DND-41 (cell line): ENCODE data around the gene CARD9.

Experiments used
- ATAC-seq: fragments of 200-7000 bp; cut with Tn5 transposase; 3 replicates; pipeline ENCODE4 v1.9.1; 2021; ENCODE audit warnings: low read depth; ENCODE audit not compliant: insufficient read depth
- DNase-seq: peaks from one replicate; pipeline ENCODE4 v3.0.0-alpha.2; 2020
- H2AFZ ChIP-seq: 2 replicates; pipeline ENCODE4 v1.6.0; 2012; ENCODE audit warnings: low read depth, low read length
- H3K27ac ChIP-seq: 2 replicates; pipeline ENCODE4 v1.5.1; 2012; ENCODE audit warnings: low read length, inconsistent platforms
- H3K27me3 ChIP-seq: fragments of 200-600 bp; sonication (generic); 2 replicates; pipeline ENCODE4 v1.6.0; 2012; ENCODE audit warnings: low read length, mild to moderate bottlenecking, inconsistent platforms; ENCODE audit not compliant: insufficient read depth, poor library complexity
- H3K36me3 ChIP-seq: 2 replicates; pipeline ENCODE4 v1.5.1; 2012; ENCODE audit warnings: low read length, inconsistent platforms; ENCODE audit not compliant: insufficient read depth
- H3K4me1 ChIP-seq: 2 replicates; pipeline ENCODE4 v1.5.1; 2012; ENCODE audit warnings: mild to moderate bottlenecking, low read length; ENCODE audit not compliant: insufficient read depth
- H3K4me2 ChIP-seq: 2 replicates; pipeline ENCODE4 v1.6.0; 2012; ENCODE audit warnings: mild to moderate bottlenecking, moderate library complexity, low read length, inconsistent platforms; ENCODE audit not compliant: insufficient read depth
- H3K4me3 ChIP-seq, 2 experiments: fragments of 200-600 bp in 1 of 2; shearing (Covaris generic) in 1 of 2; 2 replicates each; pipeline ENCODE4 v1.5.1; 2012 to 2016; ENCODE audit warnings: inconsistent platforms in 2 of 2, low read length in 2 of 2, mild to moderate bottlenecking in 2 of 2, low read depth in 1 of 2, moderate library complexity in 1 of 2
- H3K79me2 ChIP-seq: 2 replicates; pipeline ENCODE4 v1.6.0; 2012; ENCODE audit warnings: low read length, inconsistent platforms; ENCODE audit not compliant: insufficient read depth
- H3K9ac ChIP-seq: 2 replicates; pipeline ENCODE4 v1.6.0; 2012; ENCODE audit warnings: low read depth, mild to moderate bottlenecking, inconsistent platforms, low read length, moderate library complexity
- H3K9me3 ChIP-seq: 2 replicates; pipeline ENCODE4 v1.5.1; 2012; ENCODE audit warnings: low read length, moderate library complexity, mild to moderate bottlenecking, inconsistent platforms; ENCODE audit not compliant: insufficient read depth, severe bottlenecking
- H4K20me1 ChIP-seq: 2 replicates; pipeline ENCODE4 v1.6.0; 2012; ENCODE audit warnings: low read length; ENCODE audit not compliant: insufficient read depth
- CTCF ChIP-seq: IDR thresholded peaks from 2 replicates; pipeline ENCODE4 v1.5.1; 2012; ENCODE audit warnings: borderline replicate concordance, low read length, moderate library complexity, mild to moderate bottlenecking; ENCODE audit not compliant: poor library complexity, severe bottlenecking; ENCODE audit errors: extremely low read depth
- EZH2 ChIP-seq: IDR thresholded peaks from 3 replicates; pipeline ENCODE4 v1.6.1; 2012; ENCODE audit warnings: borderline replicate concordance, low read depth, mild to moderate bottlenecking, moderate library complexity, low read length, inconsistent platforms; ENCODE audit not compliant: severe bottlenecking

CARD9 gene

DNA sequence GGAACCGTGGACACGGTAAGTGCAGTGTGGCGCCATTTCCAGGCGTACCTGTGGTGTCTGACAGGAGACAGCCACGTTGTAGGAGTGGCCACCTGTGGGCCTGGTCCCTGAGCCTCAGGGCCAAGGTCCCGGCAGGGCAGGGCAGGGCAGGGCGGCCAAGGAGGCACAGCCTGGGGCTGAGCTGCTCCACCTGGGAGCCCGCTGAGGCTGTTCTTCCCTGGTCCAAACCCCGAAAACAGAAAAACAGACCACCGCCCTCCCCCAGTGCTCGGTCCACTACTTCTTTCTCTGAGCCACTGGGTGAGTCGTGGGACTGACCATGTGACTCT is 45.6 kb upstream of the CARD9 start:
- H3K4me3 ChIP-seq, result no peak overlapping the region

GRCh38 chr9:136418182-136419091 is 45.0 kb upstream of the CARD9 start:
- H3K27ac ChIP-seq, result no peak overlapping the region
- H2AFZ ChIP-seq, result no peak overlapping the region
- H3K79me2 ChIP-seq, result peaks cover 9% of the 10 kb centered on the region
- no peak overlapping the region for H3K4me2 ChIP-seq
- H3K4me1 ChIP-seq, result no peaks in the 10 kb centered on the region
- no peak for TF ChIP-seq CTCF
- no peak for TF ChIP-seq EZH2
- H3K9ac ChIP-seq, result no peak overlapping the region
- ATAC-seq, result no peak
- no peaks in the 10 kb centered on the region for H3K27me3 ChIP-seq
- H3K4me3 ChIP-seq, result no peak overlapping the region
- no peaks in the 10 kb centered on the region for H3K9me3 ChIP-seq
- H3K36me3 ChIP-seq, result peaks cover 92% of the 10 kb centered on the region
- H4K20me1 ChIP-seq, result peaks cover 11% of the 10 kb centered on the region; the same call in 1 of the 2 replicates
- no peak for DNase-seq

More for the DNA sequence above, 45.6 kb upstream of the CARD9 start:
- H4K20me1 ChIP-seq, result peaks cover 6% of the 10 kb centered on the region; the same call in 1 of the 2 replicates
- ATAC-seq, result no peak
- H3K36me3 ChIP-seq, result peaks cover 91% of the 10 kb centered on the region
- H2AFZ ChIP-seq, result no peak overlapping the region
- no peaks in the 10 kb centered on the region for H3K9me3 ChIP-seq
- DNase-seq, result no peak
- TF ChIP-seq CTCF (no peak), EZH2 (no peak)
- H3K27me3 ChIP-seq, result no peaks in the 10 kb centered on the region
- H3K27ac ChIP-seq, result no peak overlapping the region
- H3K4me1 ChIP-seq, result no peaks in the 10 kb centered on the region
- no peak overlapping the region for H3K4me2 ChIP-seq
- peaks cover 3% of the 10 kb centered on the region; the same call in 1 of the 2 replicates for H3K79me2 ChIP-seq
- H3K9ac ChIP-seq, result no peak overlapping the region

DNA sequence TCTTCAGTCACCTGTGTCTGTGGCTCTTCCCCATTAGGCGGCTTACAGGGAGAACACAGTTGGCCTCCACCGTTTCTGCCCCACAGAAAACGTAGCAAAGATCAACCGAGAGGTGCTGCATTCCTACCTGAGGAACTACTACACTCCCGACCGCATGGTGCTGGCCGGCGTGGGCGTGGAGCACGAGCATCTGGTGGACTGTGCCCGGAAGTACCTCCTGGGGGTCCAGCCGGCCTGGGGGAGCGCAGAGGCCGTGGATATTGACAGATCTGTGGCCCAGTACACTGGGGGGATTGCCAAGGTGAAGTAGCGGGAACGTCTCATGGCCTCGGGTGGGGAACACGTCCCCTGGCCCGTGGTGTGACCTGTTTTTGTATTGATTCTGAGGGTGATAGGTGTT is 43.4 kb upstream of the CARD9 start:
- no peak overlapping the region for H3K27ac ChIP-seq
- peaks cover 12% of the 10 kb centered on the region for H3K4me1 ChIP-seq
- peaks cover 16% of the 10 kb centered on the region; the same call in 1 of the 2 replicates for H4K20me1 ChIP-seq
- H3K9me3 ChIP-seq, result no peaks in the 10 kb centered on the region
- DNase-seq, result no peak
- no peak overlapping the region for H3K9ac ChIP-seq
- no peak for ATAC-seq
- peaks cover 91% of the 10 kb centered on the region for H3K36me3 ChIP-seq
- H3K79me2 ChIP-seq, result peaks cover 23% of the 10 kb centered on the region
- no peaks in the 10 kb centered on the region for H3K27me3 ChIP-seq
- H3K4me3 ChIP-seq, result no peak overlapping the region
- H3K4me2 ChIP-seq, result no peak overlapping the region
- no peak overlapping the region for H2AFZ ChIP-seq
- TF ChIP-seq EZH2 (no peak), CTCF (no peak)
